Glutamatergic neuron (in vitro differentiated cells): ENCODE measurements around the gene XKR3. TPM values are rescaled to one million over a fixed set of nuclear protein-coding genes. Genes with fewer than 3 reads are reported as not detected.

ENCODE experiments used
- DNase-seq: peaks from one replicate; pipeline ENCODE4 v3.0.0; 2022
- H3K27ac Mint-ChIP-seq: one replicate; pipeline ENCODE4 v1.8.0; 2020; ENCODE audit warnings: mild to moderate bottlenecking, mixed read lengths, inconsistent platforms; ENCODE audit not compliant: unreplicated experiment
- H3K27me3 Mint-ChIP-seq: one replicate; pipeline ENCODE4 v1.8.0; 2020; ENCODE audit warnings: mild to moderate bottlenecking, moderate library complexity, mixed read lengths, inconsistent platforms; ENCODE audit not compliant: unreplicated experiment
- H3K36me3 Mint-ChIP-seq: one replicate; pipeline ENCODE4 v1.8.0; 2020; ENCODE audit warnings: mild to moderate bottlenecking, mixed read lengths, inconsistent platforms; ENCODE audit not compliant: unreplicated experiment
- H3K4me1 Mint-ChIP-seq: one replicate; pipeline ENCODE4 v1.8.0; 2020; ENCODE audit warnings: mild to moderate bottlenecking, low read depth, mixed read lengths, inconsistent platforms; ENCODE audit not compliant: unreplicated experiment
- H3K4me3 Mint-ChIP-seq: one replicate; pipeline ENCODE4 v1.8.0; 2020; ENCODE audit warnings: mild to moderate bottlenecking, mixed read lengths, inconsistent platforms; ENCODE audit not compliant: unreplicated experiment
- H3K9me3 Mint-ChIP-seq: one replicate; pipeline ENCODE4 v1.8.0; 2020; ENCODE audit warnings: mild to moderate bottlenecking, moderate library complexity, mixed read lengths, inconsistent platforms; ENCODE audit not compliant: unreplicated experiment
- total RNA-seq: library from RNA; stranded (reverse); fragmentation: NEBNext Ultra II Directional; extraction: Animal tissue kit (Norgen Biotek cat#: 25700); gene quantifications from one replicate; pipeline ENCODE4 v1.2.1, GENCODE V29; 2021; ENCODE audit not compliant: unreplicated experiment
- TF ChIP-seq, protein P1 (sequence below): fragments of 200-600 bp; sonication (generic); IDR thresholded peaks from one replicate; pipeline ENCODE4 v1.5.0; 2021; ENCODE audit not compliant: partially characterized antibody, unreplicated experiment

The XKR3 gene
- total RNA-seq, 1 donor from 2014 or later = not detected

GRCh38 chr22:16819249-16819648 is 6.0 kb downstream of the XKR3 start:
- no peaks in the 10 kb centered on the region for H3K36me3 Mint-ChIP-seq
- no peaks in the 10 kb centered on the region for H3K27me3 Mint-ChIP-seq
- no peaks in the 10 kb centered on the region for H3K9me3 Mint-ChIP-seq
- no peak overlapping the region for H3K4me3 Mint-ChIP-seq
- DNase-seq = no peak
- H3K4me1 Mint-ChIP-seq = no peaks in the 10 kb centered on the region
- H3K27ac Mint-ChIP-seq = no peak overlapping the region
- TF ChIP-seq, protein P1, sequence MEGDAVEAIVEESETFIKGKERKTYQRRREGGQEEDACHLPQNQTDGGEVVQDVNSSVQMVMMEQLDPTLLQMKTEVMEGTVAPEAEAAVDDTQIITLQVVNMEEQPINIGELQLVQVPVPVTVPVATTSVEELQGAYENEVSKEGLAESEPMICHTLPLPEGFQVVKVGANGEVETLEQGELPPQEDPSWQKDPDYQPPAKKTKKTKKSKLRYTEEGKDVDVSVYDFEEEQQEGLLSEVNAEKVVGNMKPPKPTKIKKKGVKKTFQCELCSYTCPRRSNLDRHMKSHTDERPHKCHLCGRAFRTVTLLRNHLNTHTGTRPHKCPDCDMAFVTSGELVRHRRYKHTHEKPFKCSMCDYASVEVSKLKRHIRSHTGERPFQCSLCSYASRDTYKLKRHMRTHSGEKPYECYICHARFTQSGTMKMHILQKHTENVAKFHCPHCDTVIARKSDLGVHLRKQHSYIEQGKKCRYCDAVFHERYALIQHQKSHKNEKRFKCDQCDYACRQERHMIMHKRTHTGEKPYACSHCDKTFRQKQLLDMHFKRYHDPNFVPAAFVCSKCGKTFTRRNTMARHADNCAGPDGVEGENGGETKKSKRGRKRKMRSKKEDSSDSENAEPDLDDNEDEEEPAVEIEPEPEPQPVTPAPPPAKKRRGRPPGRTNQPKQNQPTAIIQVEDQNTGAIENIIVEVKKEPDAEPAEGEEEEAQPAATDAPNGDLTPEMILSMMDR = no peak

DNA sequence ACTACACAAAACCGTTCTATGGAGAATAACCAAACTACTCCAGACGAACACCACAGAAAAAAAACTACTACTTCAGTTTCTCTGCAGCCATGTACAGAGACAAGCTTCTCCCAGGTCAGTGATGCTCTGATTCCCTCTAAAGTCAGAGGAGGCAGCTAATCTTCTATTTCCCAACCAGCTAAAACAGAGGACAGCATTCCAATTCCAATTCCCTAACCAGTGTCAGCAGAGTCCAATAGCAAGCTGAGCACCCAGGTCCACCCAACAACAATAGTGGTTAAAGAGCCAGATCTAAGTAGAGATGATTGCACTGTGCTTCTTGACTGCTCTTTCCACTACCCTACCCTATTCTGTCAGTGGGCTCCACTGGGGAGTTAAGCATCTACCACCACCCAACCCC is 6.7 kb downstream of the XKR3 start:
- H3K36me3 Mint-ChIP-seq = no peaks in the 10 kb centered on the region
- H3K4me3 Mint-ChIP-seq = no peak overlapping the region
- H3K27ac Mint-ChIP-seq = no peak overlapping the region
- no peaks in the 10 kb centered on the region for H3K4me1 Mint-ChIP-seq
- no peak for DNase-seq
- H3K9me3 Mint-ChIP-seq = no peaks in the 10 kb centered on the region
- TF ChIP-seq, protein P1 = no peak
- H3K27me3 Mint-ChIP-seq = no peaks in the 10 kb centered on the region

DNA sequence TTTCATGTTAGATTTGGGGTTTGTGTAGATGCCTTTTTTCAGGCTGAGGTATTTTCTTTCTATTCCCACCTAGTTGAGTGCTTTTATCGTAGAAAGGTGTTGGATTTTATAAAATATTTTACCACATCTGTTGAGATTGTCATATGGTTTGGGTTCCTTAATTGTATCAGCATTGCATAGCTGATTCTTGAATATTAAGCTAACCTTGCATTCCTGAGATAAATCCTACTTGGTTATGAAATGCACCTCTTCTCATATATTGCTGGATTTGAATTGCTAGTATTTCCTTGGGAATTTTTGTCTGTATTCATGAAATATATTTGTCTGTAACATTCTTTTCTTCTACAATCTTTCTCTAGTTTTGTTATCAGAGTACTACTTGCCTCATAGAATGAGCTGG is 10.1 kb downstream of the XKR3 start:
- Mint-ChIP-seq H3K4me3 (no peak overlapping the region), H3K27me3 (no peaks in the 10 kb centered on the region), H3K4me1 (no peaks in the 10 kb centered on the region), H3K36me3 (no peaks in the 10 kb centered on the region), H3K9me3 (no peaks in the 10 kb centered on the region), H3K27ac (no peak overlapping the region)
- DNase-seq = no peak
- TF ChIP-seq, protein P1 = no peak

DNA sequence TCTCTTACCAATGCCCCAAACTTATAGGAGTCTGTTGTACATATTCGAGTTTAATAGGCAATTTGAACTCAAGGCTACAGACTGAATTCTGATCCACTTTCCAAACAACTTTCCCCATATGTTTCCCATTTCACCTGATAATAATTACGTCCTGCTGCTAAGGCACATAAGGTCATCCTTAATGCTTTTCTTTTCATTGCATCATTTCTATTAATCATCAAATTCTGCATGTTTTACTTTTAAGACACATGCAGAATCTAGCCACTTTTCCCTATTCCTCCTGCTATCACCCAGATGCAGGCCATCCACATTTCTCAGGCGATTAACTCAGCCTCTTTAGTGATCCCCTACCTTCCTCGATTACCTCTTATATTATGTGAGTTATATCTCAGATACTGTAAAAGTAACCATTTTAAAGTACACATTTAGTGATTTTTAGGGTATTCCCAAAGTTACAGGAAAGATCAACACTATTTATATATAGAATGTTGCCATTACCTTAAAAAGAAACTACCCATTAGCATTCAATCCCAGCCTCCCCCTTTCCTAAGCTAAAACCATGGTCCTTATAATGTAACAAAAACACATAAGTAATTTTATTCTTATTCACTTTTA is 14.9 kb downstream of the XKR3 start:
- Mint-ChIP-seq H3K9me3 (no peaks in the 10 kb centered on the region), H3K27me3 (no peaks in the 10 kb centered on the region), H3K36me3 (no peaks in the 10 kb centered on the region), H3K4me3 (no peak overlapping the region), H3K4me1 (no peaks in the 10 kb centered on the region), H3K27ac (no peak overlapping the region)
- no peak for DNase-seq
- TF ChIP-seq, protein P1 = no peak

DNA sequence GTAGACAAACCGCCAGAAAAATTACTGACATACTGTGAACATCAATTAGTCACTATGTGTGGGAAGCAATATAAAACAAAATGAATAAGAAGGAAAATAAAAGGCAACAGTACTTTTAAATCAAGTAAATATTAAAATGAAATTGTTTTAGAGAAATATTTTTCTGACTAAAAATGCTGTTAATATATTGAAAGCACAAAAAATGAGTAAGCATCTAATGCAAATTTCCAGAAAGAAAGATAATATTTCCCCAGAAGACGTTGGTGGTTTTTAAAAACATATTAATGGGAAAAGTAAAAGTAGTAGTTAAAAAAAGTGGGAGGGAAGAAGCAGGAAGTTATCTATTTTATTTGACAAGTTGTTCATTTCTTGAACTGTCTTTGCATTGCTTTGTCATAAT is 16.5 kb downstream of the XKR3 start:
- TF ChIP-seq, protein P1 = no peak
- Mint-ChIP-seq H3K27ac (no peak overlapping the region), H3K4me3 (no peak overlapping the region), H3K36me3 (no peaks in the 10 kb centered on the region), H3K9me3 (no peaks in the 10 kb centered on the region), H3K4me1 (no peaks in the 10 kb centered on the region), H3K27me3 (no peaks in the 10 kb centered on the region)
- DNase-seq = no peak
